GM12891 (cell line): ENCODE results near the gene SREBF1.
"Not testable (repeated sequence)": the region's sequence is repeated elsewhere in the genome, so short reads cannot be mapped to it uniquely, and the experiment has no call there.

Experiments
- PAX5 ChIP-seq: IDR thresholded peaks from 2 replicates; pipeline ENCODE4 v1.6.1; 2011; ENCODE audit warnings: low read length, moderate library complexity, mild to moderate bottlenecking; ENCODE audit not compliant: insufficient read depth, severe bottlenecking
- POLR2A ChIP-seq: IDR thresholded peaks from 2 replicates; pipeline ENCODE4 v1.6.1; 2011; ENCODE audit warnings: low read depth, low read length, control low read depth
- POLR2AphosphoS5 ChIP-seq: IDR thresholded peaks from 2 replicates; pipeline ENCODE4 v1.6.1; 2011; ENCODE audit warnings: low read depth, low read length, control low read depth
- POU2F2 ChIP-seq: IDR thresholded peaks from 2 replicates; pipeline ENCODE4 v1.6.1; 2011; ENCODE audit warnings: low read depth, mild to moderate bottlenecking, control low read depth, low read length, moderate library complexity
- SPI1 ChIP-seq: IDR thresholded peaks from 2 replicates; pipeline ENCODE4 v1.6.1; 2011; ENCODE audit warnings: low read depth, low read length, control low read depth
- TAF1 ChIP-seq: IDR thresholded peaks from 2 replicates; pipeline ENCODE4 v1.6.1; 2011; ENCODE audit warnings: low read depth, low read length, control low read depth

DNA sequence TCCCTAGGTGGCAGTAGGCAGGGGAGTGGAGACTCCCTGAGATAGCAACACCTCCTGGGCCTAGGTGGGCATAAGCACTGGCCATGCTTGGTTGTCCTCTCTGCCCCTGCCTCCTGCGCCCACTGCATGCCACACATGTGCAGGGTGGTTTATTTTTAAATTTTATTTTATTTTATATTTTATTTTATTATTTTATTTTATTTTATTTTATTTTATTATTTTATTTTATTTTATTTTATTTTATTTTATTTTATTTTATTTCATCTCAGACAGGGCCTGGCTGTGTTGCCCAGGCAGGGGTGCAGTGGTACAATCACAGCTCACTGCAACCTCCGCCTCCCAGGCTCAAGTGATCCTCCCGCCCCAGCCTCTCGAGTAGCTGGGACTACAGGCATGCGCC, 28.6 kb downstream of the SREBF1 start:
- TF ChIP-seq POLR2A, POLR2AphosphoS5, SPI1, TAF1, POU2F2, PAX5: not testable (repeated sequence)
